Neural cell (in vitro differentiated cells): ENCODE data around the gene EEIG1. TPM values are rescaled to one million over a fixed set of nuclear protein-coding genes. Genes with fewer than 3 reads are reported as not detected.
A peak's percentile ranks its signal among the peaks of the same experiment; 100 is the strongest.

ENCODE experiments used
- H2AFZ ChIP-seq: fragments of 200-600, 300-800 bp; sonication (generic), shearing (Covaris generic); 2 replicates; pipeline ENCODE4 v1.6.0; 2014; ENCODE audit warnings: low read depth, mild to moderate bottlenecking, antibody characterized with exemption, low read length, moderate library complexity
- H3F3A ChIP-seq: fragments of 200-600 bp; shearing (Covaris generic); 2 replicates; pipeline ENCODE4 v1.6.1; 2016; ENCODE audit warnings: mild to moderate bottlenecking, moderate library complexity, mixed read lengths, antibody characterized with exemption, low read length; ENCODE audit not compliant: insufficient read depth, poor library complexity, severe bottlenecking
- H3K27ac ChIP-seq: fragments of 200-600, 300-800 bp; sonication (generic), shearing (Covaris generic); 2 replicates; pipeline ENCODE4 v1.5.1; 2014; ENCODE audit warnings: mild to moderate bottlenecking, low read length, moderate library complexity
- H3K27me3 ChIP-seq: fragments of 300-800, 200-600 bp; sonication (generic), shearing (Covaris generic); 2 replicates; pipeline ENCODE4 v1.6.0; 2014; ENCODE audit warnings: mild to moderate bottlenecking, low read depth, low read length, moderate library complexity; ENCODE audit not compliant: insufficient read depth
- H3K36me3 ChIP-seq: fragments of 300-800, 200-600 bp; sonication (generic), shearing (Covaris generic); 2 replicates; pipeline ENCODE4 v1.5.1; 2014; ENCODE audit warnings: mild to moderate bottlenecking, antibody characterized with exemption, low read length, moderate library complexity; ENCODE audit not compliant: insufficient read depth
- H3K4me2 ChIP-seq: fragments of 300-800, 200-600 bp; sonication (generic), shearing (Covaris generic); 2 replicates; pipeline ENCODE4 v1.6.0; 2014; ENCODE audit warnings: mild to moderate bottlenecking, low read length
- H3K4me3 ChIP-seq: fragments of 300-800, 200-600 bp; sonication (generic), shearing (Covaris generic); 2 replicates; pipeline ENCODE4 v1.5.1; 2014; ENCODE audit warnings: mild to moderate bottlenecking, low read length, moderate library complexity
- H3K79me2 ChIP-seq: fragments of 200-600 bp; shearing (Covaris generic); replicated peaks from 2 replicates; pipeline ENCODE4 v1.6.0; 2014; ENCODE audit warnings: mild to moderate bottlenecking, low read length, moderate library complexity; ENCODE audit not compliant: insufficient read depth
- H3K9ac ChIP-seq: fragments of 300-800, 200-600 bp; sonication (generic), shearing (Covaris generic); 2 replicates; pipeline ENCODE4 v1.6.1; 2016; ENCODE audit warnings: mild to moderate bottlenecking, low read length, mixed read lengths
- H3K9me2 ChIP-seq: fragments of 200-600 bp; shearing (Covaris generic); 2 replicates; pipeline ENCODE4 v1.6.1; 2016; ENCODE audit warnings: mild to moderate bottlenecking, low read length, mixed read lengths; ENCODE audit not compliant: insufficient read depth
- H3K9me3 ChIP-seq: fragments of 200-600, 300-800 bp; sonication (generic), shearing (Covaris generic); 2 replicates; pipeline ENCODE4 v1.6.1; 2016; ENCODE audit warnings: mild to moderate bottlenecking, mixed run types, low read length, moderate library complexity, mixed read lengths
- H4K20me1 ChIP-seq: fragments of 200-600 bp; shearing (Covaris generic); 2 replicates; pipeline ENCODE4 v1.6.1; 2016; ENCODE audit warnings: mild to moderate bottlenecking, mixed run types; ENCODE audit not compliant: insufficient read depth
- CTCF ChIP-seq: fragments of 450-650 bp; IDR thresholded peaks from 2 replicates; pipeline ENCODE4 v1.5.1; 2014; ENCODE audit warnings: antibody characterized with exemption, mild to moderate bottlenecking, moderate library complexity; ENCODE audit not compliant: poor library complexity, severe bottlenecking
- EP300 ChIP-seq: fragments of 450-650 bp; conservative IDR thresholded peaks from 2 replicates; pipeline ENCODE4 v1.6.1; 2014; ENCODE audit warnings: antibody characterized with exemption, mild to moderate bottlenecking, moderate library complexity; ENCODE audit not compliant: poor library complexity, severe bottlenecking
- EZH2 ChIP-seq: fragments of 200-600, 300-800 bp; shearing (Covaris generic), sonication (generic); IDR thresholded peaks from 2 replicates; pipeline ENCODE4 v1.6.1; 2014; ENCODE audit warnings: antibody characterized with exemption, low read length, borderline replicate concordance, mild to moderate bottlenecking; ENCODE audit not compliant: insufficient read depth, poor library complexity, severe bottlenecking
- MXI1 ChIP-seq: fragments of 450-650 bp; conservative IDR thresholded peaks from 2 replicates; pipeline ENCODE4 v1.6.1; 2014; ENCODE audit warnings: antibody characterized with exemption, mild to moderate bottlenecking; ENCODE audit not compliant: poor library complexity, severe bottlenecking
- POLR2AphosphoS5 ChIP-seq: IDR thresholded peaks from 2 replicates; pipeline ENCODE4 v1.6.1; 2012
- RAD21 ChIP-seq: fragments of 450-650 bp; conservative IDR thresholded peaks from 2 replicates; pipeline ENCODE4 v1.6.1; 2014; ENCODE audit warnings: antibody characterized with exemption, mild to moderate bottlenecking, moderate library complexity
- REST ChIP-seq: IDR thresholded peaks from 2 replicates; pipeline ENCODE4 v1.6.1; 2012; ENCODE audit warnings: borderline replicate concordance
- SMC3 ChIP-seq: fragments of 450-650 bp; conservative IDR thresholded peaks from 2 replicates; pipeline ENCODE4 v1.6.1; 2014; ENCODE audit warnings: antibody characterized with exemption, mild to moderate bottlenecking, moderate library complexity; ENCODE audit not compliant: poor library complexity
- TAF1 ChIP-seq: IDR thresholded peaks from 2 replicates; pipeline ENCODE4 v1.6.1; 2012; ENCODE audit warnings: low read depth
- polyA plus RNA-seq: library from polyadenylated mRNA; depleted of rRNA; stranded (reverse); fragments of >200 nt; gene quantifications from 2 replicates; pipeline ENCODE4 v1.2.3, GENCODE V29; 2014

EEIG1 gene
- polyA plus RNA-seq, 1 donor from 2014 or later: 6.7 TPM

GRCh38 chr9:127973169-127974000 is 7.4 kb downstream of the EEIG1 start:
- H3K9me2 ChIP-seq: no peaks in the 10 kb centered on the region
- no peaks in the 10 kb centered on the region for H3K9me3 ChIP-seq
- H3K4me3 ChIP-seq: no peak overlapping the region
- H2AFZ ChIP-seq: no peak overlapping the region
- no peaks in the 10 kb centered on the region for H3F3A ChIP-seq
- no peak overlapping the region for H3K9ac ChIP-seq
- H3K36me3 ChIP-seq: no peaks in the 10 kb centered on the region
- peaks cover 67% of the 10 kb centered on the region for H3K79me2 ChIP-seq
- no peaks in the 10 kb centered on the region for H3K27me3 ChIP-seq
- H3K27ac ChIP-seq: no peak overlapping the region
- TF ChIP-seq SMC3 (no peak), EZH2 (no peak), CTCF (no peak), TAF1 (no peak), MXI1 (no peak), REST (no peak), RAD21 (no peak), POLR2AphosphoS5 (no peak), EP300 (no peak)
- H3K4me2 ChIP-seq: no peak overlapping the region
- peaks cover 9% of the 10 kb centered on the region for H4K20me1 ChIP-seq

- H3K36me3 ChIP-seq: no peaks in the 10 kb centered on the region
- no peaks in the 10 kb centered on the region for H3K27me3 ChIP-seq
- H2AFZ ChIP-seq: no peak overlapping the region
- H3K4me2 ChIP-seq: no peak overlapping the region
- peaks cover under 1% of the 10 kb centered on the region for H4K20me1 ChIP-seq
- no peaks in the 10 kb centered on the region for H3K9me2 ChIP-seq
- no peaks in the 10 kb centered on the region for H3K9me3 ChIP-seq
- peak overlapping the region; percentile 24 for H3K9ac ChIP-seq
- H3F3A ChIP-seq: no peaks in the 10 kb centered on the region
- no peak overlapping the region for H3K27ac ChIP-seq
- peaks cover 66% of the 10 kb centered on the region for H3K79me2 ChIP-seq
- no peak for TF ChIP-seq TAF1
- no peak for TF ChIP-seq EZH2
- TF ChIP-seq RAD21: no peak
- no peak for TF ChIP-seq MXI1
- no peak for TF ChIP-seq REST
- TF ChIP-seq SMC3: no peak
- no peak for TF ChIP-seq CTCF
- TF ChIP-seq EP300: no peak
- TF ChIP-seq POLR2AphosphoS5: no peak
- H3K4me3 ChIP-seq: no peak overlapping the region
These were observed 8.4 kb downstream of the EEIG1 start for GRCh38 chr9:127972236-127972871.
